GM19043 (cell line): ENCODE results near the gene ACTG1.

Source experiments
- ATAC-seq: cut with Tn5 transposase; IDR thresholded peaks from one replicate; pipeline ENCODE4 v1.9.1; 2021; ENCODE audit warnings: low read depth; ENCODE audit not compliant: unreplicated experiment

Gene ACTG1

GRCh38 chr17:81512562-81513371 is at the start of gene ACTG1:
Gene ACTG1, minus strand, starts transcription at chr17:81512799. Its CDS starts 445 bp downstream, at chr17:81512354.
- ATAC-seq: peak; percentile 28

GRCh38 chr17:81561494-81561885 is 48.9 kb upstream of the ACTG1 start:
- no peak for ATAC-seq

GRCh38 chr17:81558941-81559806 is 46.6 kb upstream of the ACTG1 start:
- no peak for ATAC-seq

GRCh38 chr17:81558115-81558468 is 45.5 kb upstream of the ACTG1 start:
- ATAC-seq: no peak

GRCh38 chr17:81557276-81558114 is 44.9 kb upstream of the ACTG1 start:
- ATAC-seq: no peak

- no peak for ATAC-seq
These were observed 44.3 kb upstream of the ACTG1 start for GRCh38 chr17:81556863-81557262.

GRCh38 chr17:81556175-81556691 is 43.6 kb upstream of the ACTG1 start:
- ATAC-seq: no peak

GRCh38 chr17:81553616-81554181 is 41.1 kb upstream of the ACTG1 start:
- no peak for ATAC-seq

- ATAC-seq: peak; percentile 35
These were observed 40.5 kb upstream of the ACTG1 start for GRCh38 chr17:81553018-81553615.

- peak; percentile 35 for ATAC-seq
These were observed 39.8 kb upstream of the ACTG1 start, which contains the start of gene FAAP100 for GRCh38 chr17:81552244-81553017. Gene FAAP100, minus strand, starts transcription at chr17:81552353. Its CDS starts 23 bp downstream, at chr17:81552330.

GRCh38 chr17:81551458-81552243 is 39.1 kb upstream of the ACTG1 start:
- no peak for ATAC-seq

- no peak for ATAC-seq
These were observed 38.3 kb upstream of the ACTG1 start for GRCh38 chr17:81550830-81551457.

- ATAC-seq: no peak
These were observed 37.7 kb upstream of the ACTG1 start for GRCh38 chr17:81550285-81550684.

GRCh38 chr17:81549826-81550225 is 37.2 kb upstream of the ACTG1 start:
- ATAC-seq: no peak

- ATAC-seq: no peak
These were observed 36.5 kb upstream of the ACTG1 start for GRCh38 chr17:81549031-81549557.

GRCh38 chr17:81547614-81547982 is 35.0 kb upstream of the ACTG1 start:
- ATAC-seq: no peak

GRCh38 chr17:81546906-81547613 is 34.5 kb upstream of the ACTG1 start:
- ATAC-seq: no peak
